IPS-18a (cell line): ENCODE data around the gene HRH2.
"Not testable (repeated sequence)": the region's sequence is repeated elsewhere in the genome, so short reads cannot be mapped to it uniquely, and the experiment has no call there.

ENCODE experiments used
- H3K27ac ChIP-seq: one replicate; pipeline ENCODE4 v1.5.1; 2013; ENCODE audit warnings: low read length
- H3K27me3 ChIP-seq: one replicate; pipeline ENCODE4 v1.6.1; 2013; ENCODE audit warnings: mild to moderate bottlenecking, low read length; ENCODE audit not compliant: control insufficient read depth, insufficient read depth
- H3K36me3 ChIP-seq: one replicate; pipeline ENCODE4 v1.6.1; 2013; ENCODE audit warnings: low read depth, low read length; ENCODE audit not compliant: control insufficient read depth
- H3K4me1 ChIP-seq: one replicate; pipeline ENCODE4 v1.6.1; 2013; ENCODE audit warnings: low read depth, low read length; ENCODE audit not compliant: control insufficient read depth
- H3K4me3 ChIP-seq: one replicate; pipeline ENCODE4 v1.5.1; 2013; ENCODE audit warnings: low read length
- H3K9ac ChIP-seq: one replicate; pipeline ENCODE4 v1.6.1; 2013; ENCODE audit warnings: mild to moderate bottlenecking, low read length, moderate library complexity
- H3K9me3 ChIP-seq: one replicate; pipeline ENCODE4 v1.6.1; 2013; ENCODE audit warnings: low read depth, low read length; ENCODE audit not compliant: control insufficient read depth

The HRH2 gene

GRCh38 chr5:175750511-175750931, 92.7 kb downstream of the HRH2 start:
- no peaks in the 10 kb centered on the region for H3K9me3 ChIP-seq

GRCh38 chr5:175751369-175751768, 93.5 kb downstream of the HRH2 start:
- H3K27me3 ChIP-seq = no peaks in the 10 kb centered on the region
- H3K9ac ChIP-seq = no peak overlapping the region
- no peak overlapping the region for H3K4me3 ChIP-seq
- no peaks in the 10 kb centered on the region for H3K9me3 ChIP-seq
- H3K4me1 ChIP-seq = peaks cover 6% of the 10 kb centered on the region
- no peaks in the 10 kb centered on the region for H3K36me3 ChIP-seq
- no peak overlapping the region for H3K27ac ChIP-seq

More at GRCh38 chr5:175750511-175750931, 92.7 kb downstream of the HRH2 start:
- H3K9ac ChIP-seq = no peak overlapping the region
- no peak overlapping the region for H3K4me3 ChIP-seq
- H3K4me1 ChIP-seq = peaks cover 6% of the 10 kb centered on the region
- no peaks in the 10 kb centered on the region for H3K27me3 ChIP-seq
- H3K36me3 ChIP-seq = no peaks in the 10 kb centered on the region
- no peak overlapping the region for H3K27ac ChIP-seq

GRCh38 chr5:175752826-175753535, 95.1 kb downstream of the HRH2 start:
- H3K36me3 ChIP-seq = no peaks in the 10 kb centered on the region
- H3K9me3 ChIP-seq = no peaks in the 10 kb centered on the region
- H3K4me3 ChIP-seq = no peak overlapping the region
- no peak overlapping the region for H3K9ac ChIP-seq
- peaks cover 3% of the 10 kb centered on the region for H3K4me1 ChIP-seq
- H3K27ac ChIP-seq = no peak overlapping the region
- no peaks in the 10 kb centered on the region for H3K27me3 ChIP-seq

GRCh38 chr5:175753536-175754402, 95.9 kb downstream of the HRH2 start:
- Histone ChIP-seq H3K36me3 (no peaks in the 10 kb centered on the region), H3K27me3 (no peaks in the 10 kb centered on the region), H3K9me3 (no peaks in the 10 kb centered on the region), H3K27ac (no peak overlapping the region), H3K4me3 (no peak overlapping the region), H3K9ac (no peak overlapping the region), H3K4me1 (peaks cover 3% of the 10 kb centered on the region)

GRCh38 chr5:175759991-175760390, 102.1 kb downstream of the HRH2 start:
- not testable (repeated sequence) for H3K9ac ChIP-seq, H3K9me3 ChIP-seq, H3K27me3 ChIP-seq

More at GRCh38 chr5:175759991-175760390, 102.1 kb downstream of the HRH2 start:
- not testable (repeated sequence) for H3K4me3 ChIP-seq, H3K4me1 ChIP-seq, H3K36me3 ChIP-seq, H3K27ac ChIP-seq
